Measurements from ENCODE around the gene ROR1. TPM values are rescaled to one million over a fixed set of nuclear protein-coding genes. Genes with fewer than 3 reads are reported as not detected.
A peak's percentile ranks its signal among the peaks of the same experiment; 100 is the strongest.

The ROR1 gene
- total and polyA plus RNA-seq, 2 of the 4 experiments (the other 2 are of a cell fraction) = 4.4 to 10.0 TPM

GRCh38 chr1:63877816-63878215, 104.0 kb downstream of the ROR1 start:
- TF ChIP-seq RAD21 (IDR thresholded peaks at IDR 0.05; ENCODE audit: low read length) = no peak
- TF ChIP-seq FOS (IDR thresholded peaks at IDR 0.05; ENCODE audit: low read depth, low read length) = no peak
- TF ChIP-seq BHLHE40 (IDR thresholded peaks at IDR 0.05; ENCODE audit: low read depth, low read length) = no peak; the same call in 1 of the 2 replicates
- no peak for TF ChIP-seq NFE2L2 (IDR thresholded peaks at IDR 0.05; ENCODE audit: low read depth, low read length)
- no peak for TF ChIP-seq USF2 (IDR thresholded peaks at IDR 0.05; ENCODE audit: low read depth, low read length)
- TF ChIP-seq RFX5 (IDR thresholded peaks at IDR 0.05; ENCODE audit: low read depth, low read length) = no peak
- no peak for TF ChIP-seq MXI1 (IDR thresholded peaks at IDR 0.05; ENCODE audit: borderline replicate concordance, low read depth, low read length)
- no peak for TF ChIP-seq CTCF (conservative IDR thresholded peaks at IDR 0.05; ENCODE audit: low read depth, low read length)
- TF ChIP-seq MAFK (IDR thresholded peaks at IDR 0.05; ENCODE audit: low read depth, low read length) = no peak
- no peak for TF ChIP-seq ELK1 (IDR thresholded peaks at IDR 0.05; ENCODE audit: borderline replicate concordance, low read depth, low read length)
- TF ChIP-seq RCOR1 (IDR thresholded peaks at IDR 0.05; ENCODE audit: insufficient replicate concordance, low read length) = no peak
- TF ChIP-seq POLR2A (IDR thresholded peaks at IDR 0.05; ENCODE audit: low read depth, low read length) = no peak
- no peak for TF ChIP-seq MAZ (IDR thresholded peaks at IDR 0.05; ENCODE audit: borderline replicate concordance, low read depth, low read length)
- Histone ChIP-seq H4K5ac (ENCODE audit: low read depth, low read length) (no peak overlapping the region; the same call in 1 of the 2 replicates), H2BK120ac (ENCODE audit: low read depth, low read length) (peak overlapping the region; percentile 85), H4K8ac (ENCODE audit: low read depth in 2 of 2, low read length in 2 of 2) (no peak overlapping the region), H2BK5ac (ENCODE audit: low read depth, low read length, poor library complexity, severe bottlenecking) (no peak overlapping the region), H3K9me3 (ENCODE audit: control insufficient read depth, insufficient read depth, low read length) (no peaks in the 10 kb centered on the region), H3K4ac (ENCODE audit: low read depth, low read length) (peak overlapping the region; percentile 48), H3K36me3 (ENCODE audit: control insufficient read depth, insufficient read depth, low read length) (no peaks in the 10 kb centered on the region), H3K4me2 (ENCODE audit: low read depth, low read length) (peak overlapping the region; percentile 33), H3K79me1 (ENCODE audit: low read depth in 1 of 2, low read length in 2 of 2) (peaks cover 0 to 7% of the 10 kb centered on the region in 2 experiments; a peak in 1 of 4 replicates), H3K56ac (ENCODE audit: extremely low read depth, insufficient read depth, low read length) (no peak overlapping the region), H4K20me1 (ENCODE audit: insufficient read depth, low read length) (no peaks in the 10 kb centered on the region; the same call in 1 of the 2 replicates), H3K18ac (ENCODE audit: low read depth, low read length) (peak overlapping the region; percentile 19; the same call in 1 of the 2 replicates), H3K27me3 (ENCODE audit: control insufficient read depth, insufficient read depth, low read length) (no peaks in the 10 kb centered on the region), H3K9ac (ENCODE audit: low read depth, low read length) (no peak overlapping the region), H2AK9ac (replicated peaks; ENCODE audit: low read depth, low read length, poor library complexity) (no peak overlapping the region), H3K14ac (replicated peaks; ENCODE audit: low read depth, low read length) (0 out of 2 replicates have a peak overlapping the region, but pooled peaks have one; percentile 24), H3K23ac (ENCODE audit: low read depth, low read length) (no peak overlapping the region), H3K27ac (ENCODE audit: insufficient read depth, low read length) (peak overlapping the region; percentile 26; the same call in 1 of the 2 replicates), H3K9me1 (ENCODE audit: insufficient read depth, low read length) (peaks cover 8% of the 10 kb centered on the region), H3K4me1 (ENCODE audit: control insufficient read depth, insufficient read depth, low read length) (peaks cover 24% of the 10 kb centered on the region), H2AFZ (replicated peaks; ENCODE audit: low read length, poor library complexity) (no peak overlapping the region), H2BK15ac (ENCODE audit: low read depth, low read length) (0 out of 3 replicates have a peak overlapping the region, but pooled peaks have one; percentile 22), H4K91ac (ENCODE audit: insufficient read depth, low read depth, low read length) (no peak overlapping the region), H2AK5ac (ENCODE audit: low read depth, low read length) (peak overlapping the region; percentile 57; the same call in 1 of the 2 replicates), H3K4me3 (ENCODE audit: insufficient read depth, low read depth, low read length) (no peak overlapping the region), H2BK20ac (ENCODE audit: low read depth, low read length) (peak overlapping the region; percentile 22; the same call in 1 of the 2 replicates)
- dilution Hi-C loops (cut with HindIII; ENCODE audit: low sequenced_read_pairs, unreplicated experiment) (no loop called here), intact Hi-C loops (cut with micrococcal nuclease) (no loop called here), in situ Hi-C loops (cut with MboI; ENCODE audit: low sequenced_read_pairs) (no loop called here)
- POLR2A ChIA-PET (ENCODE audit: unreplicated experiment) = no interaction called here
- DNase-seq = peak; percentile 75
- ATAC-seq (ENCODE audit: low read depth) = peak; percentile 45
- CTCF ChIA-PET = no interaction called here
- BruUV-seq (replicated peaks) = no TSS peak
- no CpG with 5 or more reads among the region's 3 CpGs for WGBS, 2 experiments (ENCODE audit: extremely low coverage in 2 of 2, insufficient read length in 1 of 2)
